Kidney epithelial cell (primary cell): ENCODE measurements around the gene CCSER2. TPM values are rescaled to one million over a fixed set of nuclear protein-coding genes. Genes with fewer than 3 reads are reported as not detected.

Experiments
- DNase-seq: peaks from one replicate; pipeline ENCODE4 v3.0.0-alpha.2; 2010; ENCODE audit warnings: low read depth
- H3K27me3 ChIP-seq: 2 replicates; pipeline ENCODE4 v1.6.0; 2011; ENCODE audit warnings: low read length; ENCODE audit not compliant: control insufficient read depth, insufficient read depth
- H3K36me3 ChIP-seq: 2 replicates; pipeline ENCODE4 v1.5.1; 2011; ENCODE audit warnings: low read length; ENCODE audit not compliant: control insufficient read depth, insufficient read depth
- H3K4me3 ChIP-seq: 2 replicates; pipeline ENCODE4 v1.5.1; 2011; ENCODE audit warnings: low read depth, mild to moderate bottlenecking, control low read depth, low read length
- total RNA-seq: library from RNA; depleted of rRNA; stranded (reverse); fragments of >200 nt; gene quantifications from 2 replicates; pipeline ENCODE4 v1.2.3, GENCODE V29; 2015
- TF ChIP-seq, protein P1 (sequence below): IDR thresholded peaks from 2 replicates; pipeline ENCODE4 v1.5.1; 2011; ENCODE audit warnings: mild to moderate bottlenecking, moderate library complexity, low read length, control low read depth, inconsistent platforms; ENCODE audit not compliant: insufficient read depth, poor library complexity, severe bottlenecking

The CCSER2 gene
- total RNA-seq, 1 donor from 2014 or later: 28.0 TPM

DNA sequence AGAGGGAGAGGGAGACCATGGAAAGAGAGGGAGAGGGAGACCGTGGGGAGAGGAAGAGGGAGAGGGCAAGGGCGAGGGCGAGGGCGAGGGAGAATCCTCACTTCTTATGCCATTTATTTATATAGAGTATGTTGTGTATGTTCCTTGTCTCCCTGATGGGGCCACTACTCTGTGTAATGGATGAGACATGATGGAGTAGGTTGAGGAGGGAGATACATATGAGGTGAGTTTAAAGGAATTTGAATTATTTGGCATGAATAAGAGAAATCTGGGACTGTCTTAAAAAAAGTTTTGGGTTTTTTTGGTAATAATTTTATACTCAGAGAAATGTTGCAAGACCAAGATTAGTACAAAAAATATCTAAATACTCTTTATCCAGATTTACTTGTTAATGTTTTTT, 20.1 kb downstream of the CCSER2 start:
- TF ChIP-seq, protein P1, sequence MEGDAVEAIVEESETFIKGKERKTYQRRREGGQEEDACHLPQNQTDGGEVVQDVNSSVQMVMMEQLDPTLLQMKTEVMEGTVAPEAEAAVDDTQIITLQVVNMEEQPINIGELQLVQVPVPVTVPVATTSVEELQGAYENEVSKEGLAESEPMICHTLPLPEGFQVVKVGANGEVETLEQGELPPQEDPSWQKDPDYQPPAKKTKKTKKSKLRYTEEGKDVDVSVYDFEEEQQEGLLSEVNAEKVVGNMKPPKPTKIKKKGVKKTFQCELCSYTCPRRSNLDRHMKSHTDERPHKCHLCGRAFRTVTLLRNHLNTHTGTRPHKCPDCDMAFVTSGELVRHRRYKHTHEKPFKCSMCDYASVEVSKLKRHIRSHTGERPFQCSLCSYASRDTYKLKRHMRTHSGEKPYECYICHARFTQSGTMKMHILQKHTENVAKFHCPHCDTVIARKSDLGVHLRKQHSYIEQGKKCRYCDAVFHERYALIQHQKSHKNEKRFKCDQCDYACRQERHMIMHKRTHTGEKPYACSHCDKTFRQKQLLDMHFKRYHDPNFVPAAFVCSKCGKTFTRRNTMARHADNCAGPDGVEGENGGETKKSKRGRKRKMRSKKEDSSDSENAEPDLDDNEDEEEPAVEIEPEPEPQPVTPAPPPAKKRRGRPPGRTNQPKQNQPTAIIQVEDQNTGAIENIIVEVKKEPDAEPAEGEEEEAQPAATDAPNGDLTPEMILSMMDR: no peak
- Histone ChIP-seq H3K36me3 (no peaks in the 10 kb centered on the region), H3K27me3 (no peaks in the 10 kb centered on the region), H3K4me3 (no peak overlapping the region)
- DNase-seq: no peak

DNA sequence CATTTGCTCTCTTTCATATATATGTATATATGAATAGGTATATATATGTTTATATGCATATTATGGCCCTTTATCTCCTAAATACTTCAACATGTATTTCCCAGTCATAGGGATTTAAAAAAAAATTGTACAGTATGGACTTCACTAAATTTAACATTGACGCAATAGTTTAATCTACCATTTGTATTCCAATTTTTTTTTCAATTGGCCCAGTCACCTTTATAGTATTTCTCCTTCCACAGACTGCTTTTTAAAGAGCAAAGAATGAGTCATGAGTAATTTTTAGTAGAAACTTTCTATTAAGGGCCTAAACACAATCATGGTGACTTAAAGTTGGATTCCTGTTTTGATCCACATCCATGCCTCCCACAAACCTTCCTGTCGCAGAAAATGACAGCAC, 20.5 kb downstream of the CCSER2 start:
- H3K36me3 ChIP-seq: no peaks in the 10 kb centered on the region
- no peaks in the 10 kb centered on the region for H3K27me3 ChIP-seq
- no peak overlapping the region for H3K4me3 ChIP-seq
- TF ChIP-seq, protein P1: no peak
- no peak for DNase-seq

DNA sequence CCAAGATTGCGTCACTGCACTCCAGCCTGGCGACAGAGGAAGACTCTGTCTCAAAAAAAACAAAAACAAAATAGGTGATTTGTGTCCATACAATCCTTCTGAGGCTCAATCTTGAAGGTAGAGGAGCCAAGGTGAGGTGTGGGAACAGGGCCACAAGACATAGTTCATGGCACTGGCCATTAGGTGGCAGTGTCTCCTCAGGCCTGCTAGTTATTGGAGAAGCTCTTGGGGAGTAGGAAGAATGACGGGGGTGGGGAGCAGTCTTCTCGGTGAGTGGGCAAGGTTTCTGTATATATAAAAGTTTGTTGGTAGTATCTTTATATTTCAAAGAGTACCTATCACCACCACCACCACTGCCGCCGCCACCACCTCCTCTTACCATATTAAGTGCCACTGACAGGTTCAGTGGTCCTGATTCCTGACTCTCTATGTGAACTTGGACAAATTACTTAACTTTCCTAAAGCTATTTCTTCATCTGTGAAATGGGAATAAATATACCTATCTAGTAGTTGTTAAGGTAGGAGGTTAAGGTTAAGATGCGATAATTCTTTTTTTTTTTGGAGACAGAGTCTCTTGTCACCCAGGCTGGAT, 24.0 kb downstream of the CCSER2 start:
- DNase-seq: no peak

DNA sequence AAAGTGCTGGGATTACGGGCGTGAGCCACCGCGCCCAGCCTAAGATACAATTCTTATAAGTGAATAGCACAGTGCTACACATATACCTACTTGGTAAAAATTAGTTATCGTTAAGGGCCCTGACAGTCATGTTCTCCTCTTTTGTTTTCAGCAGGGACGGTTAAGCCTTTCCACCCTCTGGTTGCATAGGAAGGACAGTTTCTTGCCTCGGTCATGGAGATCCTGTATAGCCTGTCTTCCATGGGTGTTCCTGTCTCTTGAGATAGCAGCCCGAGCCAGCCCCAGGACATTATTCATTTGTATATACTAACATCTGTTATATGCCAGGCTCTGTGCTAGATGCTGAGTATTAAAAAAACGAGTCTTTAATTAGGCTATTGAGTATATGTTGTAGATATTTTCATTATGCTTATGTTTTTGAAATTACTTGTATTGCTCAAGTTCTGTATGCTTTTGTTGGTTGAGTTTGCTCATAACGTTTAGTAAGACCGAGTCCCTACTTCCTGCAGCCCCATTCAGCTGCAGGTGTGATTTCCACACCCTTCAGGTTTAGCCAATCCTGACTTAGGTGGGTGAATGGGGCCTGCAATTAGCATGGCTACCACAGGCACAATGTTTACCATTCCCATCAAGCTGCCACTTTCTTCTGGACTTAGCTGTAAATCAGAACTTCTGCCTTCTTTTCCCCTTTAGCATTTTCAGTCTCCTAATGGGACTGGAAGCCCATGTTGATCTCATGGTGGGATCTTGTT, 24.8 kb downstream of the CCSER2 start:
- no peak for DNase-seq
- no peaks in the 10 kb centered on the region for H3K27me3 ChIP-seq

More for the DNA sequence above, 24.0 kb downstream of the CCSER2 start:
- Histone ChIP-seq H3K36me3 (no peaks in the 10 kb centered on the region), H3K4me3 (no peak overlapping the region), H3K27me3 (no peaks in the 10 kb centered on the region)
- TF ChIP-seq, protein P1: peak; percentile 71

DNA sequence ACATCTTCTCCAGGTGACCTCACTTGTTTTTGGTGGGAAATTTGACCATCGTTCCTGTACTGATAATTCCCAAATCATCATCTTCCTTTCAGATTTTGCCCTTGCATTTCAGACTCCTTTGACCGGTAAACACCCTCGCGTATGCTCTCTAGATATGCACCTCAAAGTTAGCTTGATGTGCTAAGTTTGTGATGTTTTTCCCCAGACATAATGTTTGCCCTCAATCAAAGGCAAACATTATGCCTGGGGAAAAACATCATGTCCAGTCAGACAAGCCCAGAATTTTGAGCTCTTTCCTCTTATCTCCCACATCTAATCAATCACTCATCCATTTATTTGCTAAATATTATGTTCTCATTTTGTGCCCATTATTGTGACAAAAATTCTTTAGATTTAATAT, 26.2 kb downstream of the CCSER2 start:
- H3K4me3 ChIP-seq: no peak overlapping the region
- no peaks in the 10 kb centered on the region for H3K27me3 ChIP-seq
- TF ChIP-seq, protein P1: no peak
- DNase-seq: no peak
- no peaks in the 10 kb centered on the region for H3K36me3 ChIP-seq

More for the DNA sequence above, 24.8 kb downstream of the CCSER2 start:
- TF ChIP-seq, protein P1: no peak
- H3K4me3 ChIP-seq: no peak overlapping the region
- no peaks in the 10 kb centered on the region for H3K36me3 ChIP-seq

DNA sequence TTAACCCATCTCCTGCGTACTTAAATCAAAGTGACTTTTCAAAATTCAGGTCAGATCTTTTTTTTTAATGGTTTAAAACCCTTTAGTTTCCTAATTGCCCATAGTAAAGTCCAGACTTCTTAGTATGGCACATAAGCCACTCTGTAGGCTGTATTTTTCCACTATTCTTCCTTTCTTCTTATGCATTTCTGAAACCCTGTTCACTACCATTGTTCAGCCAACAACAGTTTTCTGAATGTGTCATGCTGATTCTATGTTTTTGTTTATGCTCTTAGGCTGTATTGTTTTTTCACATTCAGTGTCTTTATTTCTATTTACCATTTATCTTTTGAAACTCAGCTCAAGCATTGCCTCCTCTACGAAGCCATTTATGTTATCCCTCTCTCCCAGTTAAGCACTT, 26.7 kb downstream of the CCSER2 start:
- DNase-seq: no peak
- Histone ChIP-seq H3K27me3 (no peaks in the 10 kb centered on the region), H3K36me3 (no peaks in the 10 kb centered on the region), H3K4me3 (no peak overlapping the region)
- TF ChIP-seq, protein P1: no peak
